DOHH2 (cell line): ENCODE data around the gene PLK1.

Experiments
- CTCF ChIP-seq: fragments of 200-600 bp; sonication (generic); IDR thresholded peaks from one replicate; pipeline ENCODE4 v1.5.1; 2014; ENCODE audit warnings: antibody characterized with exemption, mild to moderate bottlenecking, low read depth, low read length; ENCODE audit not compliant: poor library complexity, severe bottlenecking
- EZH2phosphoT487 ChIP-seq: fragments of 200-600 bp; sonication (generic); IDR thresholded peaks from 2 replicates; pipeline ENCODE4 v1.6.1; 2017; ENCODE audit warnings: borderline replicate concordance, mild to moderate bottlenecking, antibody characterized with exemption, low read length, moderate library complexity, mixed read lengths

- TF ChIP-seq CTCF (no peak), EZH2phosphoT487 (no peak)
These were observed 26.7 kb upstream of the PLK1 start for GRCh38 chr16:23651943-23652468.
